Activated CD4-positive, alpha-beta T cell treated with anti-CD3 and anti-CD28 coated beads, Interleukin-2, amount 10 ng/mL, durations not matched to agents 7 days and 5 days (primary cell): ENCODE measurements around the gene POLL. TPM values are rescaled to one million over a fixed set of nuclear protein-coding genes. Genes with fewer than 3 reads are reported as not detected.
"Not testable (repeated sequence)": the region's sequence is repeated elsewhere in the genome, so short reads cannot be mapped to it uniquely, and the experiment has no call there.

Experiments
- CTCF ChIA-PET: fragments of 350-600 bp; sonication (Branson Sonifier 250); formaldehyde crosslinking; loops from one replicate; lab custom pipeline; 2021; ENCODE audit warnings: antibody characterized with exemption; lab: Charles Lee
- POLR2A ChIA-PET: fragments of 350-600 bp; sonication (Branson Sonifier 250); formaldehyde crosslinking; loops from one replicate; lab custom pipeline; 2021; ENCODE audit warnings: antibody characterized with exemption; lab: Charles Lee
- DNase-seq: peaks from one replicate; pipeline ENCODE4 v3.0.0-alpha.2; 2020
- H3K27ac Mint-ChIP-seq: one replicate; pipeline ENCODE4 v1.8.0; 2021; ENCODE audit warnings: mild to moderate bottlenecking, moderate library complexity, mixed read lengths
- H3K27me3 Mint-ChIP-seq: one replicate; pipeline ENCODE4 v1.8.0; 2021; ENCODE audit warnings: mixed read lengths
- H3K36me3 Mint-ChIP-seq: one replicate; pipeline ENCODE4 v1.8.0; 2021; ENCODE audit warnings: low read depth, mixed read lengths
- H3K4me1 Mint-ChIP-seq: one replicate; pipeline ENCODE4 v1.8.0; 2021; ENCODE audit warnings: mixed read lengths
- H3K4me3 Mint-ChIP-seq: one replicate; pipeline ENCODE4 v1.8.0; 2021; ENCODE audit warnings: mild to moderate bottlenecking, moderate library complexity, mixed read lengths
- H3K9me3 Mint-ChIP-seq: one replicate; pipeline ENCODE4 v1.8.0; 2021; ENCODE audit warnings: mixed read lengths
- total RNA-seq, 2 experiments: library from RNA; stranded (reverse); gene quantifications; one replicate each; pipeline ENCODE4 v1.2.3, GENCODE V29; 2021

The POLL gene
- total RNA-seq = 10 to 100 TPM; 26.5 to 35.3 TPM

DNA sequence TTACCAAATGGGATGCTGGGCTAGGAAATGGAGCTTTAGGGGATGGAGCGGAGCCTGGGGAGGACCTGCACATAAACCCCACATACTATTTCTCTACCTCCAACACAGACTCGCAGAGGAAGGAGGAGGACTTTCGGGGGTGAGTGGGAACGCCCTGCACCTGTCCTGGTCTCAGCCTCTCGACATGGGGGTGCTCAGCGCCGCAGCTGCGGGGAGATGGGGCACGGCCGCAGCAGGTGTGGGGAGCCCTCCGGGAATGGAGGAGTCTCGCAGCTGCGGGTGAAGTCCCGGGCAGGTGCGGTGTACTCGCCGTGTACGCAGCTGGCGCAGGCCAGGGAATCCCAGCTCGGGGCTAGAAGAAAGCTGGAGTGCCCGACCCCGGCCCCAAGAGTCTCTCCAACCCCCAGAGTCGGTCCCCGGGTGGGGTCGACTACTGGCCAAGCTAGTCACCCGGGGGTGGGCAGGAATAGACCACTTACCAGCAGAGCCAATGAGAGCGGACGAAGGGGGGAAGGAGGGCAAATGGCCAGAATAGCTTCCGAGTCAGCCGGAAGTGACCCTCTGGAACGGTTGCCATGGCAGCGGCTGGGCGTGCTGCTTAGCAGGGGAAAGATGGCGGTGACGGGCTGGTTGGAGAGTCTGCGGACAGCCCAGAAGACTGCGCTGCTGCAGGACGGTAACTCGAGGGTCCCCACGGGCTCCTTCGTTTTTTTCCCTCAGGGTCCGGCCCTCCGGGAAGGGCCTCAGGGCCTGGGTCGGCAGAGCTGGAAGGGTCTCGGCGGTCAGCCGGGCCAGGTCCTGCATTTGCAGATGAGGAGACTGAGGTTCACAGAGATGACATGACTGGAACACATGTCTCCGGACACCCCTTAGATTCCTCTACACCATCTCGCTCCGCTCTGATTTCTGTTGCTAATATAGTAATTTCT lies at the start of gene POLL, which contains the start of gene DPCD:
Gene POLL (minus strand): TSS at position 533 of the 929 bp plus-strand sequence. CDS start 897 bp downstream, outside the sequence.
Gene DPCD (plus strand): TSS at position 597 of the 929 bp plus-strand sequence. CDS start 16 bp downstream, at position 613.
- Mint-ChIP-seq H3K36me3 (peaks cover 3% of the 10 kb centered on the region), H3K27me3 (peaks cover 2% of the 10 kb centered on the region), H3K9me3 (no peaks in the 10 kb centered on the region), H3K4me3 (peak within 1 kb of the TSS; percentile 92), H3K27ac (peak within 1 kb of the TSS; percentile 86), H3K4me1 (peaks cover 26% of the 10 kb centered on the region)
- CTCF ChIA-PET = interaction anchor here (0.6 to 1.8 kb wide), 7 partner anchors 9 to 1592 kb away, joined by 3 to 7 read pairs (median 3); no protein-coding TSS in a partner anchor
- DNase-seq = peak; percentile 93
- POLR2A ChIA-PET = interaction anchor here (0.6 to 1.0 kb wide), 3 partner anchors 85 to 315 kb away, joined by 3 to 4 read pairs (median 3); no protein-coding TSS in a partner anchor

GRCh38 chr10:101633510-101633909 lies 45.5 kb upstream of the POLL start:
- H3K27me3 Mint-ChIP-seq, H3K9me3 Mint-ChIP-seq, H3K4me1 Mint-ChIP-seq, POLR2A ChIA-PET, H3K27ac Mint-ChIP-seq, DNase-seq, CTCF ChIA-PET, H3K4me3 Mint-ChIP-seq: not testable (repeated sequence)
- H3K36me3 Mint-ChIP-seq = peaks cover 21% of the 10 kb centered on the region

DNA sequence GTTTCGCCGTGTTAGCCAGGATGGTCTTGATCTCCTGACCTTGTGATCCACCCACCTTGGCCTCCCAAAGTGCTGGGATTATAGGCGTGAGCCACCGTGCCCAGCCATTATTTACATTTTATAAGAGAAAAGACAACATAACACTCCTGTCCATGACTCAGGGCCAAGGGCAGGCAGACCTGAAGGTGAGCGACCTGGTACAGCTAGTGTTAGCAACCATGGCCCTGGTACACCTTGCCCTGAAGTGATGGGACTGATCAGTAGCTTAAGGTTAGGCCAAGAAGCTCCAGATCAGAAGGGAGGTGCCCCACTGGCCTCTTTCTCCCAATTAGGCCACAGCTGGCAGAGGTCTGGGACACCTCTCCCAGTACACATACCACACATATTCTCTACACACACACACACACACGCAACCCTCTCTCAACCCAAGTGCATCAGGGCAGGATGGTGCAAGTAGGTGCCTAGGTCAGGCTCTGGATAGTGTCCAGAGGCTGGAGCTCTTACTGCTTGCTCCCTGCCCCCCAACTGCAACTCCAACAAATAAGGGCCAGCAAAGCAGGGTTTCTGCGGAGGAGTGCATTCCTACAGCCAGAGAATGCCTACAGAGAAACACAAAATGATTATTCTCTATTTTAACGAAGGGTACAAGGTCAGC lies 43.9 kb upstream of the POLL start:
- CTCF ChIA-PET = interaction anchor here (0.5 to 0.6 kb wide), 2 partner anchors 14 to 258 kb away, joined by 3 read pairs; no protein-coding TSS in a partner anchor
- Mint-ChIP-seq H3K4me3 (no peak overlapping the region), H3K9me3 (no peaks in the 10 kb centered on the region), H3K27me3 (no peaks in the 10 kb centered on the region), H3K36me3 (peaks cover 12% of the 10 kb centered on the region), H3K27ac (no peak overlapping the region), H3K4me1 (no peaks in the 10 kb centered on the region)
- no peak for DNase-seq
- POLR2A ChIA-PET = no interaction called here

- ChIA-PET CTCF (no interaction called here), POLR2A (no interaction called here)
- DNase-seq = no peak
- Mint-ChIP-seq H3K4me1 (no peaks in the 10 kb centered on the region), H3K4me3 (no peak overlapping the region), H3K27ac (no peak overlapping the region), H3K27me3 (no peaks in the 10 kb centered on the region), H3K9me3 (no peaks in the 10 kb centered on the region), H3K36me3 (peaks cover 8% of the 10 kb centered on the region)
These were observed 42.5 kb upstream of the POLL start for GRCh38 chr10:101630633-101630920.

- H3K9me3 Mint-ChIP-seq = no peaks in the 10 kb centered on the region
- ChIA-PET POLR2A (no interaction called here), CTCF (interaction anchor here (1.9 kb wide), 1 partner anchor 14 kb away, joined by 4 read pairs; no protein-coding TSS in a partner anchor)
- no peak overlapping the region for H3K4me3 Mint-ChIP-seq
- H3K36me3 Mint-ChIP-seq = peaks cover 6% of the 10 kb centered on the region
- no peaks in the 10 kb centered on the region for H3K4me1 Mint-ChIP-seq
- no peak for DNase-seq
- H3K27me3 Mint-ChIP-seq = no peaks in the 10 kb centered on the region
- H3K27ac Mint-ChIP-seq = no peak overlapping the region
These were observed 42.0 kb upstream of the POLL start for GRCh38 chr10:101629837-101630632.

- H3K4me1 Mint-ChIP-seq = no peaks in the 10 kb centered on the region
- no peaks in the 10 kb centered on the region for H3K27me3 Mint-ChIP-seq
- no peak for DNase-seq
- no peaks in the 10 kb centered on the region for H3K9me3 Mint-ChIP-seq
- H3K36me3 Mint-ChIP-seq = peaks cover 14% of the 10 kb centered on the region
- POLR2A ChIA-PET = no interaction called here
- CTCF ChIA-PET = no interaction called here
- no peak overlapping the region for H3K4me3 Mint-ChIP-seq
- no peak overlapping the region for H3K27ac Mint-ChIP-seq
These were observed 37.9 kb upstream of the POLL start for GRCh38 chr10:101625821-101626412.

- Mint-ChIP-seq H3K27me3 (no peaks in the 10 kb centered on the region), H3K9me3 (no peaks in the 10 kb centered on the region), H3K36me3 (peaks cover 16% of the 10 kb centered on the region), H3K4me3 (no peak overlapping the region), H3K27ac (no peak overlapping the region), H3K4me1 (no peaks in the 10 kb centered on the region)
- CTCF ChIA-PET = no interaction called here
- DNase-seq = no peak
- POLR2A ChIA-PET = no interaction called here
These were observed 36.6 kb upstream of the POLL start for GRCh38 chr10:101624526-101625102.

- H3K27me3 Mint-ChIP-seq = no peaks in the 10 kb centered on the region
- H3K36me3 Mint-ChIP-seq = peaks cover 16% of the 10 kb centered on the region
- DNase-seq = no peak
- H3K4me3 Mint-ChIP-seq = no peak overlapping the region
- no peaks in the 10 kb centered on the region for H3K4me1 Mint-ChIP-seq
- CTCF ChIA-PET = no interaction called here
- no peaks in the 10 kb centered on the region for H3K9me3 Mint-ChIP-seq
- POLR2A ChIA-PET = no interaction called here
- H3K27ac Mint-ChIP-seq = no peak overlapping the region
These were observed 35.5 kb upstream of the POLL start for GRCh38 chr10:101623528-101623927.

GRCh38 chr10:101619983-101620382 lies 31.9 kb upstream of the POLL start:
- Mint-ChIP-seq H3K27ac (no peak overlapping the region), H3K36me3 (peaks cover 16% of the 10 kb centered on the region), H3K4me3 (no peak overlapping the region), H3K4me1 (no peaks in the 10 kb centered on the region), H3K27me3 (no peaks in the 10 kb centered on the region), H3K9me3 (no peaks in the 10 kb centered on the region)
- CTCF ChIA-PET = interaction anchor here (0.6 kb wide), 1 partner anchor 96 kb away, joined by 4 read pairs; no protein-coding TSS in a partner anchor
- no peak for DNase-seq
- POLR2A ChIA-PET = interaction anchor here (0.6 kb wide), 1 partner anchor 110 kb away, joined by 6 read pairs; no protein-coding TSS in a partner anchor

- Mint-ChIP-seq H3K36me3 (peaks cover 16% of the 10 kb centered on the region), H3K4me1 (no peaks in the 10 kb centered on the region), H3K27ac (no peak overlapping the region), H3K27me3 (no peaks in the 10 kb centered on the region), H3K4me3 (no peak overlapping the region), H3K9me3 (no peaks in the 10 kb centered on the region)
- ChIA-PET POLR2A (no interaction called here), CTCF (interaction anchor here (0.6 to 1.0 kb wide), 3 partner anchors 10 to 14 kb away, joined by 3 to 4 read pairs (median 4); no protein-coding TSS in a partner anchor)
- no peak for DNase-seq
These were observed 30.8 kb upstream of the POLL start for GRCh38 chr10:101618871-101619270.

- DNase-seq = no peak
- H3K4me3 Mint-ChIP-seq = no peak overlapping the region
- ChIA-PET POLR2A (no interaction called here), CTCF (interaction anchor here (0.7 to 1.5 kb wide), 2 partner anchors 15 to 20 kb away, joined by 3 read pairs; no protein-coding TSS in a partner anchor)
- no peak overlapping the region for H3K27ac Mint-ChIP-seq
- H3K4me1 Mint-ChIP-seq = no peaks in the 10 kb centered on the region
- no peaks in the 10 kb centered on the region for H3K9me3 Mint-ChIP-seq
- no peaks in the 10 kb centered on the region for H3K27me3 Mint-ChIP-seq
- peaks cover 10% of the 10 kb centered on the region for H3K36me3 Mint-ChIP-seq
These were observed 29.9 kb upstream of the POLL start for GRCh38 chr10:101617824-101618568.
